ENCODE data around the gene PDE10A. TPM values are rescaled to one million over a fixed set of nuclear protein-coding genes. Genes with fewer than 3 reads are reported as not detected.
A peak's percentile ranks its signal among the peaks of the same experiment; 100 is the strongest.

The PDE10A gene
- total and polyA plus RNA-seq, 2 of the 8 experiments (the other 6 are each of a cell fraction or from before 2014, with no cell fraction given), result 1.1 to 2.4 TPM

GRCh38 chr6:165664559-165665383, 1.7 kb upstream of the PDE10A start:
- POLR2A ChIA-PET (ENCODE audit: partially characterized antibody), result no interaction called here
- DNase-seq (ENCODE audit: low read depth in 1 of 2, low spot score in 2 of 2) (no peak), FAIRE-seq (peak; percentile 48)
- no peak overlapping the region for H4K5ac ChIP-seq (ENCODE audit: insufficient read length, low read depth, low read length)
- no peak overlapping the region for H3K23ac ChIP-seq (ENCODE audit: insufficient read length)
- H4K91ac ChIP-seq (replicated peaks; ENCODE audit: insufficient read length, low read length), result no peak overlapping the region
- no peak overlapping the region for H4K8ac ChIP-seq (ENCODE audit: extremely low read depth, insufficient read depth, low read length)
- CTCF ChIA-PET (ENCODE audit: partially characterized antibody), result interaction anchor here (0.7 to 1.2 kb wide), 3 partner anchors 8 to 225 kb away, joined by 3 to 5 read pairs (median 3); no protein-coding TSS in a partner anchor
- peaks cover 0 to 2% of the 10 kb centered on the region in 2 experiments for H4K20me1 ChIP-seq (replicated peaks in 1 of 2; ENCODE audit: control insufficient read depth in 1 of 2, insufficient read depth in 2 of 2, low read length in 2 of 2)
- peak overlapping the region; percentile 74 to 93 for H3K4me2 ChIP-seq (ENCODE audit: insufficient read depth in 1 of 2, low read depth in 2 of 2, low read length in 2 of 2)
- H3K9me3 ChIP-seq (ENCODE audit: insufficient read depth in 2 of 2, low read depth in 1 of 2, low read length in 1 of 2), result no peaks in the 10 kb centered on the region
- H2BK5ac ChIP-seq (ENCODE audit: low read depth, low read length), result no peak overlapping the region; the same call in 1 of the 2 replicates
- no peak overlapping the region for H2AFZ ChIP-seq (ENCODE audit: low read length)
- no peak overlapping the region for H2BK12ac ChIP-seq (ENCODE audit: low read depth, low read length)
- no peak overlapping the region for H2AK5ac ChIP-seq (ENCODE audit: low read depth, low read length)
- H2BK120ac ChIP-seq (replicated peaks; ENCODE audit: low read depth, low read length), result no peak overlapping the region
- H3K9ac ChIP-seq (replicated peaks in 1 of 4; ENCODE audit: extremely low read depth in 1 of 4, low read depth in 3 of 4, low read length in 3 of 4), result no peak overlapping the region
- no peak overlapping the region for H3K27ac ChIP-seq (ENCODE audit: low read depth, low read length)
- peak overlapping the region; percentile 37 to 73 (median 47); a peak in 7 of 8 replicates for H3K4me3 ChIP-seq (ENCODE audit: extremely low read depth in 1 of 4, insufficient read depth in 2 of 4, low read depth in 3 of 4, low read length in 4 of 4)
- H3K79me2 ChIP-seq (ENCODE audit: control insufficient read depth in 1 of 2, insufficient read depth in 2 of 2, low read length in 2 of 2), result no peaks in the 10 kb centered on the region
- WGBS, 2 experiments (ENCODE audit: extremely low coverage in 1 of 2, insufficient coverage in 1 of 2, insufficient read length in 1 of 2, insufficient replicate concordance in 2 of 2, low coverage in 1 of 2, low lambda C conversion rate in 2 of 2, missing lambda C conversion rate in 1 of 2), result 3% methylated on average over 25 of the region's 25 CpGs; no CpG with 5 or more reads in 1 of the 2 experiments
- no peak overlapping the region; the same call in 1 of the 2 replicates for H3K18ac ChIP-seq (ENCODE audit: extremely low read depth, low read length)
- no peak overlapping the region for H3K4ac ChIP-seq (replicated peaks; ENCODE audit: insufficient read length, low read depth, low read length)
- H3K36me3 ChIP-seq (ENCODE audit: control insufficient read depth in 2 of 4, insufficient read depth in 4 of 4, low read length in 3 of 4), result peaks cover 0 to 2% (median 0%) of the 10 kb centered on the region in 4 experiments; a peak in 1 of 8 replicates
- no peak overlapping the region for H3K14ac ChIP-seq (ENCODE audit: insufficient read length)
- H3K56ac ChIP-seq (replicated peaks; ENCODE audit: insufficient read length, low read depth, low read length), result no peak overlapping the region
- H3K23me2 ChIP-seq (ENCODE audit: low read depth, low read length), result peaks cover 29% of the 10 kb centered on the region; the same call in 1 of the 2 replicates
- no peaks in the 10 kb centered on the region for H3K79me1 ChIP-seq (ENCODE audit: low read depth, low read length)
- peaks cover 13 to 26% (median 17%) of the 10 kb centered on the region in 4 experiments for H3K4me1 ChIP-seq (replicated peaks in 1 of 4; ENCODE audit: control insufficient read depth in 3 of 4, insufficient read depth in 4 of 4, low read length in 3 of 4)
- H2BK20ac ChIP-seq (ENCODE audit: low read length), result no peak overlapping the region
- no peak overlapping the region for H2BK15ac ChIP-seq (ENCODE audit: low read length)
- peaks cover 43 to 67% (median 53%) of the 10 kb centered on the region in 4 experiments for H3K27me3 ChIP-seq (replicated peaks in 1 of 4; ENCODE audit: control insufficient read depth in 3 of 4, extremely low read depth in 1 of 4, insufficient read depth in 3 of 4, low read length in 3 of 4)
- TF ChIP-seq FOSL1 (IDR thresholded peaks at IDR 0.05; ENCODE audit: insufficient read depth, low read depth, low read length), result no peak
- no peak for TF ChIP-seq SIN3A (conservative IDR thresholded peaks at IDR 0.05 in 1 of 2, IDR thresholded peaks at IDR 0.05 in 1 of 2; ENCODE audit: low read depth in 1 of 2, low read length in 2 of 2)
- no peak for TF ChIP-seq CHD1 (IDR thresholded peaks at IDR 0.05; ENCODE audit: low read depth, low read length)
- no peak for TF ChIP-seq YY1 (IDR thresholded peaks at IDR 0.05; ENCODE audit: low read depth, low read length)
